Liver (tissue), 9 donors: ENCODE results near the gene RNPS1. TPM values are rescaled to one million over a fixed set of nuclear protein-coding genes. Genes with fewer than 3 reads are reported as not detected.
A peak's percentile ranks its signal among the peaks of the same experiment; 100 is the strongest.

Experiments
- DNase-seq: peaks from one replicate; pipeline ENCODE4 v3.0.0-alpha.2; 2017; ENCODE audit warnings: low spot score
- H3K27ac ChIP-seq, 2 donors: one replicate each; pipeline ENCODE4 v1.7.0; 2013; ENCODE audit warnings: inconsistent platforms in 2 of 2, low read length in 2 of 2, control low read depth in 1 of 2, low read depth in 1 of 2, mild to moderate bottlenecking in 1 of 2
- H3K27me3 ChIP-seq, 4 donors: one replicate each; pipeline versions ENCODE4 v1.6.1 to v1.7.0; 2013; ENCODE audit warnings: low read length in 3 of 4, inconsistent platforms in 1 of 4, mild to moderate bottlenecking in 1 of 4, moderate library complexity in 1 of 4; ENCODE audit not compliant: control insufficient read depth in 4 of 4, insufficient read depth in 4 of 4
- H3K36me3 ChIP-seq, 4 donors: one replicate each; pipeline versions ENCODE4 v1.6.1 to v1.7.0; 2013; ENCODE audit warnings: low read length in 3 of 4, mild to moderate bottlenecking in 3 of 4, low read depth in 1 of 4, moderate library complexity in 1 of 4; ENCODE audit not compliant: control insufficient read depth in 4 of 4, insufficient read depth in 3 of 4
- H3K4me1 ChIP-seq, 4 donors: one replicate each; pipeline versions ENCODE4 v1.6.1 to v1.7.0; 2013; ENCODE audit warnings: low read length in 3 of 4, mild to moderate bottlenecking in 3 of 4, moderate library complexity in 1 of 4; ENCODE audit not compliant: control insufficient read depth in 4 of 4, insufficient read depth in 4 of 4
- H3K4me3 ChIP-seq, 3 donors: one replicate each; pipeline versions ENCODE4 v1.6.1 to v1.7.0; 2013; ENCODE audit warnings: low read length in 3 of 3, control low read depth in 1 of 3, low read depth in 1 of 3, mild to moderate bottlenecking in 1 of 3
- H3K9ac ChIP-seq, 2 donors: one replicate each; pipeline ENCODE4 v1.7.0; 2013; ENCODE audit warnings: low read length in 2 of 2, mild to moderate bottlenecking in 2 of 2, moderate library complexity in 2 of 2, control low read depth in 1 of 2, low read depth in 1 of 2
- H3K9me3 ChIP-seq, 4 donors: one replicate each; pipeline versions ENCODE4 v1.6.1 to v1.7.0; 2013; ENCODE audit warnings: low read length in 3 of 4; ENCODE audit not compliant: control insufficient read depth in 4 of 4
- CTCF ChIP-seq: fragments of 150-350 bp; IDR thresholded peaks from 2 replicates; pipeline ENCODE4 v1.5.1; 2017; ENCODE audit warnings: improper control_type of control experiment, low read depth, low read length; ENCODE audit not compliant: missing input control
- EGR1 ChIP-seq, 2 donors: IDR thresholded peaks; 2 replicates each; pipeline ENCODE4 v1.6.1; 2016 to 2018; ENCODE audit warnings: antibody characterized with exemption in 2 of 2, low read depth in 2 of 2
- FOXA1 ChIP-seq: IDR thresholded peaks from 2 replicates; pipeline ENCODE4 v1.6.1; 2016; ENCODE audit warnings: antibody characterized with exemption
- FOXA2 ChIP-seq: IDR thresholded peaks from 2 replicates; pipeline ENCODE4 v1.6.1; 2016; ENCODE audit warnings: antibody characterized with exemption
- GABPA ChIP-seq, 2 donors: IDR thresholded peaks in 1 of 2; conservative IDR thresholded peaks in 1 of 2; 2 replicates each; pipeline ENCODE4 v1.6.1; 2016; ENCODE audit warnings: antibody characterized with exemption in 2 of 2, mild to moderate bottlenecking in 1 of 2, moderate library complexity in 1 of 2
- HNF4G ChIP-seq: IDR thresholded peaks from 2 replicates; pipeline ENCODE4 v1.6.1; 2016; ENCODE audit warnings: antibody characterized with exemption
- NR2F2 ChIP-seq: IDR thresholded peaks from 2 replicates; pipeline ENCODE4 v1.6.1; 2016; ENCODE audit warnings: antibody characterized with exemption
- RAD21 ChIP-seq, 2 donors: IDR thresholded peaks; 2 replicates each; pipeline ENCODE4 v1.6.1; 2016; ENCODE audit warnings: antibody characterized with exemption in 2 of 2, mild to moderate bottlenecking in 2 of 2
- REST ChIP-seq: IDR thresholded peaks from 2 replicates; pipeline ENCODE4 v1.6.1; 2016; ENCODE audit warnings: antibody characterized with exemption, mild to moderate bottlenecking
- RXRA ChIP-seq, 2 donors: IDR thresholded peaks; 2 replicates each; pipeline ENCODE4 v1.6.1; 2017 to 2018; ENCODE audit warnings: antibody characterized with exemption in 2 of 2, mild to moderate bottlenecking in 1 of 2
- TAF1 ChIP-seq: conservative IDR thresholded peaks from 2 replicates; pipeline ENCODE4 v1.6.1; 2016; ENCODE audit warnings: antibody characterized with exemption, mild to moderate bottlenecking
- YY1 ChIP-seq: IDR thresholded peaks from 2 replicates; pipeline ENCODE4 v1.6.1; 2016; ENCODE audit warnings: antibody characterized with exemption, mild to moderate bottlenecking
- ZBTB33 ChIP-seq: IDR thresholded peaks from 2 replicates; pipeline ENCODE4 v1.6.1; 2016; ENCODE audit warnings: antibody characterized with exemption
- WGBS: extraction: QIAGEN DNeasy Blood & Tissue Kit; methylation state at CpG from one replicate; pipeline ENCODE4 v1.1.7; 2013; 5-methylcytosine and 5-hydroxymethylcytosine counted together
- polyA plus RNA-seq, 2 donors: library from polyadenylated mRNA; stranded (reverse) in 1 of 2; unstranded in 1 of 2; fragments of 200-250 nt in 1 of 2; fragments of >200 nt in 1 of 2; fragmentation: Nextera tagmentation in 1 of 2; extraction: Ambion mirVana in 1 of 2; gene quantifications; one replicate each; pipeline versions ENCODE4 v1.2.1 to v1.2.3, GENCODE V29; 2013 to 2015
- total RNA-seq, 2 donors: library from RNA; depleted of rRNA; stranded (reverse); fragments of >200 nt; gene quantifications; one replicate each; pipeline ENCODE4 v1.2.3, GENCODE V29; 2014
- TF ChIP-seq, protein P1 (sequence below): IDR thresholded peaks from 2 replicates; pipeline ENCODE4 v1.6.1; 2016; ENCODE audit warnings: antibody characterized with exemption
- TF ChIP-seq, protein P2 (sequence below): IDR thresholded peaks from 2 replicates; pipeline ENCODE4 v1.6.1; 2016; ENCODE audit warnings: antibody characterized with exemption
- donor health status: healthy.
- donor health status: healthy.
- donor health status: healthy.
- donor health status: healthy.
- donor health status: healthy.

Gene RNPS1
- total and polyA plus RNA-seq, 4 donors: 31.3 to 38.2 (median 36.7) TPM

DNA sequence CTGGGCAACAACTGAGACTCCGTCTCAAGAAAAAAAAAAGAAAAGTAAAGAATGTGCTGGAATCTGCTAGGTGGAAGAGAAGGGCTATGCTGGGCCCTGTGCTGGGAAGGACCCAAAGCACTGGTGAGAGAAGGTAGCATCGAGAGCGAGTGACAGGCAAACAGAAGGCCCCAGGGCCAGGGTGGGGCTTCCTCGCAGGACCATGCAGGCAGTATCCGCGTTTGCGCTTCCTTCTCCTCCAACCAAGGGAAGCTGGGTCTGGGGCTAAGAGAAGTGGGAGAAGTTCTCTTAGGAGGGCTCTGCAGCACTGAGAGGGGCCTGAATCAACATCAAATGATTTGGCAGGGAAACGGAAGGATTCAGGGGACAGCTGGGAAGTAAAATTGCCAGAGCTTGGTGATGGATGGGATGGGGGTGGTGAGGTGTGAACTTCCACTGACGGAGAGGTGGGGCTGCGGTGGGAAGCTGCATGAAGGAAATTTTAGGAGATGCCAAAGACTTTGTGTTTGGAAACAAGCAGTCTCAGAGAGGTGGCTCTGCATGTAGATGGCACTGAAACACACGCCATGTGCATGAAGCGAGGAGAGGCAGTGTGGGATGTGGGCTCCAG, 11.3 kb downstream of the RNPS1 start:
- no peaks in the 10 kb centered on the region for H3K27me3 ChIP-seq
- no peak overlapping the region for H3K9ac ChIP-seq
- no peaks in the 10 kb centered on the region for H3K9me3 ChIP-seq
- TF ChIP-seq REST (no peak), FOXA1 (no peak), RAD21 (IDR thresholded peaks at IDR 0.05) (no peak), EGR1 (IDR thresholded peaks at IDR 0.05; ENCODE audit: low read depth in 2 of 2) (no peak), GABPA (IDR thresholded peaks at IDR 0.05 in 1 of 2, conservative IDR thresholded peaks at IDR 0.05 in 1 of 2) (no peak), FOXA2 (no peak), NR2F2 (no peak), RXRA (IDR thresholded peaks at IDR 0.05) (no peak), ZBTB33 (no peak), TAF1 (no peak), HNF4G (no peak), CTCF (no peak), YY1 (no peak)
- TF ChIP-seq, protein P1, sequence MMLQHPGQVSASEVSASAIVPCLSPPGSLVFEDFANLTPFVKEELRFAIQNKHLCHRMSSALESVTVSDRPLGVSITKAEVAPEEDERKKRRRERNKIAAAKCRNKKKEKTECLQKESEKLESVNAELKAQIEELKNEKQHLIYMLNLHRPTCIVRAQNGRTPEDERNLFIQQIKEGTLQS: no peak
- TF ChIP-seq, protein P2, sequence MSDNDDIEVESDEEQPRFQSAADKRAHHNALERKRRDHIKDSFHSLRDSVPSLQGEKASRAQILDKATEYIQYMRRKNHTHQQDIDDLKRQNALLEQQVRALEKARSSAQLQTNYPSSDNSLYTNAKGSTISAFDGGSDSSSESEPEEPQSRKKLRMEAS: no peak
- H3K27ac ChIP-seq: no peak overlapping the region
- peaks cover 14 to 59% (median 33%) of the 10 kb centered on the region in 4 donors for H3K36me3 ChIP-seq
- 91% methylated on average over 12 of the region's 12 CpGs for WGBS
- H3K4me3 ChIP-seq: no peak overlapping the region
- no peak for DNase-seq
- H3K4me1 ChIP-seq: peaks cover 2 to 26% (median 20%) of the 10 kb centered on the region in 4 donors

- H3K4me1 ChIP-seq: peaks cover 6 to 40% (median 37%) of the 10 kb centered on the region in 4 donors
- TF ChIP-seq RXRA (IDR thresholded peaks at IDR 0.05): peak in 1 of 2 donors; percentile 14
- TF ChIP-seq NR2F2: no peak
- no peak overlapping the region for H3K27ac ChIP-seq
- no peaks in the 10 kb centered on the region for H3K27me3 ChIP-seq
- no peaks in the 10 kb centered on the region for H3K9me3 ChIP-seq
- no peak for DNase-seq
- H3K36me3 ChIP-seq: peaks cover 4 to 40% (median 21%) of the 10 kb centered on the region in 4 donors
- 66% methylated on average over 11 of the region's 11 CpGs for WGBS
- no peak overlapping the region for H3K9ac ChIP-seq
- no peak overlapping the region for H3K4me3 ChIP-seq
Observed at GRCh38 chr16:2253293-2253692, 14.6 kb downstream of the RNPS1 start.
